Neuronal stem cell (in vitro differentiated cells): ENCODE measurements around the gene KIAA0232.

Experiments used
- DNase-seq: peaks from one replicate; pipeline ENCODE4 v3.0.0-alpha.2; 2013; ENCODE audit warnings: low spot score
- H2AFZ ChIP-seq: one replicate; pipeline ENCODE4 v1.6.1; 2013; ENCODE audit warnings: mild to moderate bottlenecking, low read length, inconsistent platforms
- H2AK5ac ChIP-seq: 2 replicates; pipeline ENCODE4 v1.6.1; 2013; ENCODE audit warnings: low read depth, mild to moderate bottlenecking, inconsistent platforms, low read length, moderate library complexity, mixed read lengths
- H2BK120ac ChIP-seq: 2 replicates; pipeline ENCODE4 v1.6.1; 2013; ENCODE audit warnings: low read depth, mild to moderate bottlenecking, inconsistent platforms, low read length, moderate library complexity, mixed read lengths
- H2BK12ac ChIP-seq: one replicate; pipeline ENCODE4 v1.6.1; 2013; ENCODE audit warnings: low read length, inconsistent platforms
- H2BK15ac ChIP-seq: 2 replicates; pipeline ENCODE4 v1.6.1; 2013; ENCODE audit warnings: mild to moderate bottlenecking, low read length, inconsistent platforms, mixed read lengths
- H2BK5ac ChIP-seq: one replicate; pipeline ENCODE4 v1.6.1; 2013; ENCODE audit warnings: inconsistent platforms, mild to moderate bottlenecking, low read length, moderate library complexity
- H3K14ac ChIP-seq: one replicate; pipeline ENCODE4 v1.6.1; 2013; ENCODE audit warnings: low read length, inconsistent platforms
- H3K18ac ChIP-seq: 2 replicates; pipeline ENCODE4 v1.6.1; 2013; ENCODE audit warnings: low read length, inconsistent platforms
- H3K23ac ChIP-seq: 2 replicates; pipeline ENCODE4 v1.6.1; 2013; ENCODE audit warnings: low read depth, mild to moderate bottlenecking, mixed read lengths, low read length, inconsistent platforms; ENCODE audit not compliant: poor library complexity
- H3K27ac ChIP-seq: replicated peaks from 3 replicates; pipeline ENCODE4 v1.5.1; 2013; ENCODE audit warnings: low read length, inconsistent platforms
- H3K27me3 ChIP-seq, 3 experiments: 2 replicates each; pipeline ENCODE4 v1.6.1; 2013; ENCODE audit warnings: low read length in 3 of 3, mild to moderate bottlenecking in 2 of 3, inconsistent platforms in 1 of 3, low read depth in 1 of 3, mixed read lengths in 1 of 3, moderate library complexity in 1 of 3; ENCODE audit not compliant: control insufficient read depth in 3 of 3, insufficient read depth in 3 of 3
- H3K36me3 ChIP-seq, 2 donors: replicated peaks in 1 of 2; 2 replicates each; pipeline ENCODE4 v1.6.1; 2013; ENCODE audit warnings: low read length in 2 of 2; ENCODE audit not compliant: control insufficient read depth in 2 of 2, insufficient read depth in 2 of 2
- H3K4ac ChIP-seq: 2 replicates; pipeline ENCODE4 v1.6.1; 2013; ENCODE audit warnings: inconsistent platforms, mild to moderate bottlenecking, low read length, moderate library complexity
- H3K4me1 ChIP-seq, 2 donors: 1 replicate in 1 of 2; 2 replicates in 1 of 2; pipeline ENCODE4 v1.6.1; 2013; ENCODE audit warnings: low read length in 2 of 2, low read depth in 1 of 2; ENCODE audit not compliant: control insufficient read depth in 2 of 2, insufficient read depth in 1 of 2
- H3K4me2 ChIP-seq: one replicate; pipeline ENCODE4 v1.6.1; 2013; ENCODE audit warnings: mild to moderate bottlenecking, low read length, inconsistent platforms; ENCODE audit not compliant: insufficient read depth, poor library complexity, severe bottlenecking
- H3K4me3 ChIP-seq, 2 donors: 2 replicates each; pipeline ENCODE4 v1.5.1; 2013; ENCODE audit warnings: low read length in 2 of 2, mild to moderate bottlenecking in 2 of 2, inconsistent platforms in 1 of 2, moderate library complexity in 1 of 2
- H3K79me1 ChIP-seq: one replicate; pipeline ENCODE4 v1.6.1; 2013; ENCODE audit warnings: low read depth, mild to moderate bottlenecking, inconsistent platforms, low read length, moderate library complexity
- H3K9ac ChIP-seq: one replicate; pipeline ENCODE4 v1.6.1; 2013; ENCODE audit warnings: mild to moderate bottlenecking, low read depth, low read length, inconsistent platforms; ENCODE audit not compliant: poor library complexity
- H3K9me3 ChIP-seq, 2 donors: replicated peaks in 1 of 2; 2 replicates each; pipeline versions ENCODE3 to v1.6.1; 2013; ENCODE audit warnings: low read length in 2 of 2, mild to moderate bottlenecking in 2 of 2, inconsistent platforms in 1 of 2, low read depth in 1 of 2, mixed read lengths in 1 of 2, moderate library complexity in 1 of 2; ENCODE audit not compliant: control insufficient read depth in 2 of 2, insufficient read depth in 1 of 2
- H4K8ac ChIP-seq: one replicate; pipeline ENCODE4 v1.6.1; 2013; ENCODE audit warnings: low read depth, mild to moderate bottlenecking, inconsistent platforms, low read length, moderate library complexity
- H4K91ac ChIP-seq: one replicate; pipeline ENCODE4 v1.6.1; 2013; ENCODE audit warnings: low read length, low read depth, mild to moderate bottlenecking, inconsistent platforms; ENCODE audit not compliant: poor library complexity
- WGBS, 2 donors: extraction: QIAGEN DNeasy Blood & Tissue Kit; methylation state at CpG; one replicate each; pipeline ENCODE4 v1.1.7; 2013; ENCODE audit warnings: missing lambda C conversion rate in 2 of 2, mixed read lengths in 1 of 2; ENCODE audit not compliant: insufficient read length in 2 of 2, insufficient replicate concordance in 1 of 2; ENCODE audit errors: extremely low coverage in 2 of 2; 5-methylcytosine and 5-hydroxymethylcytosine counted together

KIAA0232 gene

GRCh38 chr4:6746721-6747293 is 35.7 kb upstream of the KIAA0232 start:
- Histone ChIP-seq H3K4me1 (peaks cover 5 to 14% of the 10 kb centered on the region in 2 donors), H4K8ac (no peak overlapping the region), H2AK5ac (peak overlapping the region; percentile 77), H3K36me3 (no peaks in the 10 kb centered on the region), H3K9ac (no peak overlapping the region), H3K4me3 (peak overlapping the region in 1 of 2 donors; percentile 18), H2BK15ac (peak overlapping the region; percentile 45), H2BK5ac (no peak overlapping the region), H3K9me3 (no peaks in the 10 kb centered on the region), H4K91ac (no peak overlapping the region), H2BK12ac (peak overlapping the region; percentile 41), H3K4ac (no peak overlapping the region), H2AFZ (no peak overlapping the region), H3K14ac (peak overlapping the region; percentile 56), H3K23ac (peak overlapping the region; percentile 65), H3K27ac (no peak overlapping the region), H3K18ac (peak overlapping the region; percentile 65), H3K27me3 (peaks cover 0 to 5% (median 0%) of the 10 kb centered on the region in 3 experiments), H3K4me2 (no peak overlapping the region), H3K79me1 (no peaks in the 10 kb centered on the region), H2BK120ac (no peak overlapping the region)
- no CpG with 5 or more reads among the region's 20 CpGs for WGBS, 2 donors
- DNase-seq = no peak

GRCh38 chr4:6747294-6748051 is 35.1 kb upstream of the KIAA0232 start:
- H3K27me3 ChIP-seq = peaks cover 0 to 5% (median 0%) of the 10 kb centered on the region in 3 experiments
- no peak overlapping the region for H3K23ac ChIP-seq
- no peak overlapping the region for H3K4ac ChIP-seq
- no peak overlapping the region for H3K9ac ChIP-seq
- peak overlapping the region; percentile 45 for H2BK15ac ChIP-seq
- H3K14ac ChIP-seq = no peak overlapping the region
- H3K79me1 ChIP-seq = no peaks in the 10 kb centered on the region
- no peak for DNase-seq
- no peak overlapping the region for H2BK5ac ChIP-seq
- no peak overlapping the region for H3K27ac ChIP-seq
- H4K91ac ChIP-seq = no peak overlapping the region
- H3K4me1 ChIP-seq = peaks cover 5 to 14% of the 10 kb centered on the region in 2 donors
- no peaks in the 10 kb centered on the region for H3K9me3 ChIP-seq
- peak overlapping the region; percentile 77 for H2AK5ac ChIP-seq
- H2AFZ ChIP-seq = no peak overlapping the region
- peak overlapping the region; percentile 65 for H3K18ac ChIP-seq
- no CpG with 5 or more reads among the region's 11 CpGs for WGBS, 2 donors
- no peak overlapping the region for H3K4me2 ChIP-seq
- peak overlapping the region in 1 of 2 donors; percentile 18 for H3K4me3 ChIP-seq
- no peak overlapping the region for H2BK120ac ChIP-seq
- H3K36me3 ChIP-seq = no peaks in the 10 kb centered on the region
- H4K8ac ChIP-seq = no peak overlapping the region
- H2BK12ac ChIP-seq = no peak overlapping the region

- Histone ChIP-seq H2BK12ac (no peak overlapping the region), H4K91ac (no peak overlapping the region), H3K4me1 (peaks cover 10 to 21% of the 10 kb centered on the region in 2 donors), H3K9ac (peak overlapping the region; percentile 21), H3K4me3 (no peak overlapping the region), H3K9me3 (no peaks in the 10 kb centered on the region), H3K79me1 (no peaks in the 10 kb centered on the region), H3K18ac (peak overlapping the region; percentile 83), H3K4ac (no peak overlapping the region), H2BK120ac (no peak overlapping the region), H3K36me3 (no peaks in the 10 kb centered on the region), H2BK15ac (no peak overlapping the region), H3K23ac (no peak overlapping the region), H3K27me3 (peaks cover 0 to 5% (median 0%) of the 10 kb centered on the region in 3 experiments), H2AK5ac (no peak overlapping the region), H3K4me2 (no peak overlapping the region), H2BK5ac (no peak overlapping the region), H3K14ac (no peak overlapping the region), H4K8ac (no peak overlapping the region), H2AFZ (no peak overlapping the region), H3K27ac (no peak overlapping the region)
- DNase-seq = no peak
- WGBS, 2 donors = no CpG with 5 or more reads among the region's 9 CpGs
These were observed 34.2 kb upstream of the KIAA0232 start for GRCh38 chr4:6748286-6748685.
